ENCODE measurements around the gene SKA2. TPM values are rescaled to one million over a fixed set of nuclear protein-coding genes. Genes with fewer than 3 reads are reported as not detected.

SKA2 gene
- total and polyA plus RNA-seq, 9 of the 15 experiments (the other 6 are each of a cell fraction or from before 2014, with no cell fraction given) = 58.1 to 183 (median 133) TPM

GRCh38 chr17:59180626-59181025, 25.6 kb upstream of the SKA2 start (continued):
- TF ChIP-seq REST (IDR thresholded peaks at IDR 0.05; ENCODE audit: borderline replicate concordance) = no peak
- TF ChIP-seq REST (CRISPR knock-in tag; IDR thresholded peaks at IDR 0.05; ENCODE audit: low read depth) = no peak
- TF ChIP-seq SIN3A (IDR thresholded peaks at IDR 0.05; ENCODE audit: borderline replicate concordance in 2 of 2, control insufficient read depth in 1 of 2, low read depth in 2 of 2, low read length in 2 of 2) = no peak
- TF ChIP-seq, protein P1, sequence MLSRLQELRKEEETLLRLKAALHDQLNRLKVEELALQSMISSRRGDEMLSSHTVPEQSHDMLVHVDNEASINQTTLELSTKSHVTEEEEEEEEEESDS (CRISPR knock-in tag; IDR thresholded peaks at IDR 0.05) = no peak
- no peak for TF ChIP-seq ZNF408 (CRISPR knock-in tag; IDR thresholded peaks at IDR 0.05; ENCODE audit: low read depth)
- no peak for TF ChIP-seq HMGXB4 (CRISPR knock-in tag; IDR thresholded peaks at IDR 0.05)
- TF ChIP-seq, protein P2, sequence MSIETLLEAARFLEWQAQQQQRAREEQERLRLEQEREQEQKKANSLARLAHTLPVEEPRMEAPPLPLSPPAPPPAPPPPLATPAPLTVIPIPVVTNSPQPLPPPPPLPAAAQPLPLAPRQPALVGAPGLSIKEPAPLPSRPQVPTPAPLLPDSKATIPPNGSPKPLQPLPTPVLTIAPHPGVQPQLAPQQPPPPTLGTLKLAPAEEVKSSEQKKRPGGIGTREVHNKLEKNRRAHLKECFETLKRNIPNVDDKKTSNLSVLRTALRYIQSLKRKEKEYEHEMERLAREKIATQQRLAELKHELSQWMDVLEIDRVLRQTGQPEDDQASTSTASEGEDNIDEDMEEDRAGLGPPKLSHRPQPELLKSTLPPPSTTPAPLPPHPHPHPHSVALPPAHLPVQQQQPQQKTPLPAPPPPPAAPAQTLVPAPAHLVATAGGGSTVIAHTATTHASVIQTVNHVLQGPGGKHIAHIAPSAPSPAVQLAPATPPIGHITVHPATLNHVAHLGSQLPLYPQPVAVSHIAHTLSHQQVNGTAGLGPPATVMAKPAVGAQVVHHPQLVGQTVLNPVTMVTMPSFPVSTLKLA (conservative IDR thresholded peaks at IDR 0.05) = no peak
- no peak for TF ChIP-seq ZBTB17 (CRISPR knock-in tag; IDR thresholded peaks at IDR 0.05)

Data from K562 (cell line).